Testis (tissue), 3 donors: ENCODE data around the gene PIM2. TPM values are rescaled to one million over a fixed set of nuclear protein-coding genes. Genes with fewer than 3 reads are reported as not detected.

Source experiments
- DNase-seq: peaks from one replicate; pipeline ENCODE4 v3.0.0-alpha.2; 2019
- H3K27ac ChIP-seq, 2 donors: fragments of 200-600 bp; sonication (generic); one replicate each; pipeline ENCODE4 v1.5.1; 2019
- H3K27me3 ChIP-seq: fragments of 200-600 bp; sonication (generic); one replicate; pipeline ENCODE4 v1.5.1; 2019
- H3K36me3 ChIP-seq: fragments of 200-600 bp; sonication (generic); one replicate; pipeline ENCODE4 v1.5.1; 2017; ENCODE audit warnings: low read depth; ENCODE audit errors: missing control alignments
- H3K4me1 ChIP-seq: fragments of 200-600 bp; sonication (generic); one replicate; pipeline ENCODE4 v1.5.1; 2019
- H3K4me3 ChIP-seq, 2 donors: fragments of 200-600 bp; sonication (generic); one replicate each; pipeline ENCODE4 v1.5.1; 2017 to 2019
- H3K9me3 ChIP-seq: fragments of 200-600 bp; sonication (generic); one replicate; pipeline ENCODE4 v1.5.1; 2017
- POLR2A ChIP-seq: fragments of 450-650 bp; IDR thresholded peaks from one replicate; pipeline ENCODE4 v1.6.1; 2017; ENCODE audit warnings: antibody characterized with exemption, mild to moderate bottlenecking, moderate library complexity
- WGBS, 2 donors: methylation state at CpG; one replicate each; pipeline ENCODE4 v1.1.5; 2018; 5-methylcytosine and 5-hydroxymethylcytosine counted together
- intact Hi-C: fragments of 100-400 bp; cut with DNase I; formaldehyde crosslinking; loops from one replicate; pipeline ENCODE4 v1.15.1; 2023; ENCODE audit warnings: low total_unique reads
- polyA plus RNA-seq: library from polyadenylated mRNA; stranded (reverse); fragments of 350-450 nt; fragmentation: Illumina TruSeq; extraction: RNeasy Lipid Tissue Mini Kit (QIAGEN cat#74804); gene quantifications from one replicate; pipeline ENCODE4 v1.2.3, GENCODE V29; 2014; ENCODE audit warnings: low read depth, low replicate concordance; ENCODE audit not compliant: insufficient read depth
- total RNA-seq, 2 donors: library from RNA; depleted of rRNA; stranded (reverse); fragments of >200 nt; gene quantifications; one replicate each; pipeline ENCODE4 v1.2.3, GENCODE V29; 2016
- TF ChIP-seq, protein P1 (sequence below), 3 experiments: fragments of 450-650 bp in 2 of 3; fragments of 200-600 bp in 1 of 3; sonication (generic) in 1 of 3; IDR thresholded peaks; one replicate each; pipeline ENCODE4 v1.5.1; 2016 to 2019; ENCODE audit warnings: antibody characterized with exemption in 3 of 3, mild to moderate bottlenecking in 2 of 3, moderate library complexity in 1 of 3

PIM2 gene
- total and polyA plus RNA-seq, 3 donors from 2014 or later = 20.6 to 23.0 (median 21.5) TPM

DNA sequence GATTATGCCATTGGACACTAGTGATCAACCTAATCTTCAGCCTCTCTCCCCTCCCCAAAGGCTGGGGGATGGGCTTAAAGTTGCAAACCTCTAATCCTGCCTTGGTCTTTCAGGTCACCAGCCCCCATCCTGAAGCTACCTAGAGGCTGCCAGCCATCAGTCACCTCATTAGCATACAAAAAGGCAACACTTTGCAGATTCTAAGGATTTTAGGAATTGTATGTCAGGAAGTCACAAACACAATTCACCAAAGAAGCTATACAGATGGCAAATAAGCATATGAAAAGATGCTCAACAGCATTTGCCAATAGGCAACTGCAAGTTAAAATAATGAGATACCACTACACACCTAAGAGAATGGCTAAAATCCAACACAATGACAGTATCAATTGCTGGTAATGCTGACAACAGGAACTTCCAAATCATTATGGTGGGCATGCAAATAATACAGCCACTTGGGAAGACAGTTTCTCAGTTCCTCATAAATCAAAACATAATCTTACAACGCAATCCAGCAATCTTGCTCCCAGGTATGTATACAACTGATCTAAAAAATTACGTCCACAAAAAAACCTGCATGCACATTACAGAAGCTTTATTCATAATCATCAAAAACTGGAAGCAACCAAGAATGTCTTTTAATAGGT, 9.0 kb upstream of the PIM2 start:
- DNase-seq = no peak
- 77 to 86% methylated on average over 2 of the region's 2 CpGs for WGBS, 2 donors
- Histone ChIP-seq H3K27me3 (no peaks in the 10 kb centered on the region), H3K9me3 (no peaks in the 10 kb centered on the region), H3K36me3 (no peaks in the 10 kb centered on the region), H3K27ac (no peak overlapping the region), H3K4me1 (peaks cover 3% of the 10 kb centered on the region), H3K4me3 (no peak overlapping the region)
- intact Hi-C loops = no loop called here
- no peak for TF ChIP-seq POLR2A
- TF ChIP-seq, protein P1, sequence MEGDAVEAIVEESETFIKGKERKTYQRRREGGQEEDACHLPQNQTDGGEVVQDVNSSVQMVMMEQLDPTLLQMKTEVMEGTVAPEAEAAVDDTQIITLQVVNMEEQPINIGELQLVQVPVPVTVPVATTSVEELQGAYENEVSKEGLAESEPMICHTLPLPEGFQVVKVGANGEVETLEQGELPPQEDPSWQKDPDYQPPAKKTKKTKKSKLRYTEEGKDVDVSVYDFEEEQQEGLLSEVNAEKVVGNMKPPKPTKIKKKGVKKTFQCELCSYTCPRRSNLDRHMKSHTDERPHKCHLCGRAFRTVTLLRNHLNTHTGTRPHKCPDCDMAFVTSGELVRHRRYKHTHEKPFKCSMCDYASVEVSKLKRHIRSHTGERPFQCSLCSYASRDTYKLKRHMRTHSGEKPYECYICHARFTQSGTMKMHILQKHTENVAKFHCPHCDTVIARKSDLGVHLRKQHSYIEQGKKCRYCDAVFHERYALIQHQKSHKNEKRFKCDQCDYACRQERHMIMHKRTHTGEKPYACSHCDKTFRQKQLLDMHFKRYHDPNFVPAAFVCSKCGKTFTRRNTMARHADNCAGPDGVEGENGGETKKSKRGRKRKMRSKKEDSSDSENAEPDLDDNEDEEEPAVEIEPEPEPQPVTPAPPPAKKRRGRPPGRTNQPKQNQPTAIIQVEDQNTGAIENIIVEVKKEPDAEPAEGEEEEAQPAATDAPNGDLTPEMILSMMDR (IDR thresholded peaks at IDR 0.05) = no peak

- no peaks in the 10 kb centered on the region for H3K9me3 ChIP-seq
- no peak for TF ChIP-seq POLR2A
- TF ChIP-seq, protein P1 (IDR thresholded peaks at IDR 0.05) = no peak
- no peak for DNase-seq
- H3K36me3 ChIP-seq = no peaks in the 10 kb centered on the region
- peaks cover 3% of the 10 kb centered on the region for H3K4me1 ChIP-seq
- no peak overlapping the region for H3K4me3 ChIP-seq
- intact Hi-C loops = no loop called here
- no peak overlapping the region for H3K27ac ChIP-seq
- 85 to 87% methylated on average over 5 of the region's 5 CpGs for whole genome bisulfite sequencing, 2 donors
- H3K27me3 ChIP-seq = no peaks in the 10 kb centered on the region
Measured at GRCh38 chrX:48927123-48927522, 8.3 kb upstream of the PIM2 start.

DNA sequence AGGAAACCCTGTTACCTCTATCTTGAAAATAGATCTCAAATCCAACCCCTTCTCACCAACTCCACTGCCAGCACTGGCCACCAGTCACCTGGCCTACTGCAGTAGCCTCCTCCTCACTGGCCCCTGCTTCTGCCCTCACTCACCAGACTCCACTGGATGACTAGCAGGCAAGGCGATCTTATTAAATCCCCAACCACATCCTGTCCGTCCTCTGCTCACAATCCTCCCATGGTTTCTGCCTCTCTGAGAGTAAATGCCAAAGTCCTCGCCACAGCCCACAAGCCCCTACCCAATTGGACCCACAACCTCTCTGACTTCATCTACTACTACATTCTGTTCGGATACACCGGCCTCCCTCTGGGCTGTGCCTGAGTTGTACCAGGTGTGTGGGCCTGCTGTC, 5.4 kb upstream of the PIM2 start:
- intact Hi-C loops = no loop called here
- 88 to 90% methylated on average over 5 of the region's 5 CpGs for WGBS, 2 donors
- no peak for DNase-seq
- H3K36me3 ChIP-seq = no peaks in the 10 kb centered on the region
- no peaks in the 10 kb centered on the region for H3K9me3 ChIP-seq
- no peak overlapping the region for H3K4me3 ChIP-seq
- H3K27ac ChIP-seq = no peak overlapping the region
- TF ChIP-seq, protein P1 (IDR thresholded peaks at IDR 0.05) = no peak
- no peak for TF ChIP-seq POLR2A
- no peaks in the 10 kb centered on the region for H3K27me3 ChIP-seq
- peaks cover 3% of the 10 kb centered on the region for H3K4me1 ChIP-seq

DNA sequence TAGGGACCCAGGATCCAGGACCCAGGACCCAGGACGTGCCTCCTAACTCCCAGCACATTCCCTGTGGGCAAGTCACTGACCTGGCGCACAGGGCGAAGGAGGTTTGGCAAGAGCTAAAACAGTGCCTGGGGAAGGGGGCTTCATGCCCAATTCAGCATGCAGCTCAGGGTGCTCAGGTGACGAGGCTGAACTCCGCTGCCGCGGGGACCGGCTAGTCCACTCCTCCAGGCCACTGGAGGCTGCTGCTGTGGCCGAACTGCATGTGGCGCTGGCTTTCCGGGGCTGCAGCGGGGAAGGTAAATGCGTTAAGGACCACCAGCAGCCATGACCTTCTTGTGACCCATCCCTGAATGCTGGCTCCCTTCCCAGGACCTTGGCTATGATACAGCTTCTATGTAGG, 4.9 kb upstream of the PIM2 start:
- TF ChIP-seq, protein P1 (IDR thresholded peaks at IDR 0.05) = no peak
- TF ChIP-seq POLR2A = no peak
- 84 to 100% methylated on average over 3 to 11 of the region's 13 CpGs for WGBS, 2 donors
- peaks cover 3% of the 10 kb centered on the region for H3K4me1 ChIP-seq
- intact Hi-C loops = no loop called here
- H3K36me3 ChIP-seq = no peaks in the 10 kb centered on the region
- no peak overlapping the region for H3K27ac ChIP-seq
- no peaks in the 10 kb centered on the region for H3K27me3 ChIP-seq
- no peak overlapping the region for H3K4me3 ChIP-seq
- H3K9me3 ChIP-seq = no peaks in the 10 kb centered on the region
- no peak for DNase-seq

DNA sequence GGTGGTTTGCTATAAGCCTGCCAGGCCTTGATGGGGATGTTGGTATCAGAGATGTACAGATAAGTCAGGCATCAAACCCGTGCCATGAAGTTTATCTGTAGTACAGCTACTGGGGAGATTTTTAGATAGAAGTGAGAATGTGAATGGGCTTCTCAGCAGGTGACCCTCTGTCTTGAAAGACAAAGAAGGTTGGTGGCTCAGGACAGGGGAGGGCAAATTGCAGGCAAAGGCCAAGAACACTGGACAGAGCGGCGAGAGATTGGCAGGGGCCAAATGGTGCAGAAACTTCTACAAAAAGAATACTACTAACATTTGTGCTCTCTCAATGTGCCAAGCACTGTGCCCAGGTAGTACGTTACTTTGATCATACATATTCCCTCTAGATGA, 1.9 kb upstream of the PIM2 start:
- no peak overlapping the region for H3K4me3 ChIP-seq
- WGBS, 2 donors = 87 to 92% methylated on average over 3 to 4 of the region's 4 CpGs
- peaks cover 3% of the 10 kb centered on the region for H3K4me1 ChIP-seq
- H3K36me3 ChIP-seq = no peaks in the 10 kb centered on the region
- no peak overlapping the region for H3K27ac ChIP-seq
- intact Hi-C loops = no loop called here
- no peaks in the 10 kb centered on the region for H3K9me3 ChIP-seq
- DNase-seq = no peak
- no peaks in the 10 kb centered on the region for H3K27me3 ChIP-seq
- TF ChIP-seq, protein P1 (IDR thresholded peaks at IDR 0.05) = no peak
- no peak for TF ChIP-seq POLR2A
